ENCODE results near the gene GOLGA8N. TPM values are rescaled to one million over a fixed set of nuclear protein-coding genes. Genes with fewer than 3 reads are reported as not detected.

GOLGA8N gene
- 1.4 and 3.1 TPM in 2 replicates for total RNA-seq

GRCh38 chr15:32593151-32593550, at the start of gene GOLGA8N:
Gene GOLGA8N (plus strand): TSS chr15:32593456.

GRCh38 chr15:32615051-32615870, 22.0 kb downstream of the GOLGA8N start, which contains the start of gene ARHGAP11A:
Gene ARHGAP11A (plus strand): TSS chr15:32615504. CDS start chr15:32616212, 708 bp downstream.

GRCh38 chr15:32641517-32642059, 48.3 kb downstream of the GOLGA8N start, which contains the start of gene SCG5:
Gene SCG5 (plus strand): TSS chr15:32641710. CDS start chr15:32643593, 1,883 bp downstream.

Other genes starting within 250 kb of the GOLGA8N start
- 0.28 TPM in 1 of 2 replicates, not detected in the other for gene GOLGA8K, start 190.2 kb upstream of the GOLGA8N start, total RNA-seq
- gene GOLGA8O, start 137.8 kb upstream of the GOLGA8N start, total RNA-seq, result 0.34 TPM in 1 of 2 replicates, not detected in the other
- gene ARHGAP11A, start 22.0 kb downstream of the GOLGA8N start, total RNA-seq, result 2.1 and 2.3 TPM in 2 replicates
- 2.1 and 3.1 TPM in 2 replicates for gene SCG5, start 48.3 kb downstream of the GOLGA8N start, total RNA-seq
- gene GREM1, start 124.5 kb downstream of the GOLGA8N start, total RNA-seq, result under 0.01 and 0.07 TPM in 2 replicates